EH (cell line): ENCODE measurements around the gene BLNK.
A peak's percentile ranks its signal among the peaks of the same experiment; 100 is the strongest.

Experiments
- DNase-seq: peaks from one replicate; pipeline ENCODE4 v3.0.0-alpha.2; 2015; ENCODE audit warnings: low read depth

BLNK gene

GRCh38 chr10:96261930-96262329, 9.4 kb downstream of the BLNK start:
- no peak for DNase-seq

GRCh38 chr10:96261132-96261531, 10.2 kb downstream of the BLNK start:
- DNase-seq, result no peak

DNA sequence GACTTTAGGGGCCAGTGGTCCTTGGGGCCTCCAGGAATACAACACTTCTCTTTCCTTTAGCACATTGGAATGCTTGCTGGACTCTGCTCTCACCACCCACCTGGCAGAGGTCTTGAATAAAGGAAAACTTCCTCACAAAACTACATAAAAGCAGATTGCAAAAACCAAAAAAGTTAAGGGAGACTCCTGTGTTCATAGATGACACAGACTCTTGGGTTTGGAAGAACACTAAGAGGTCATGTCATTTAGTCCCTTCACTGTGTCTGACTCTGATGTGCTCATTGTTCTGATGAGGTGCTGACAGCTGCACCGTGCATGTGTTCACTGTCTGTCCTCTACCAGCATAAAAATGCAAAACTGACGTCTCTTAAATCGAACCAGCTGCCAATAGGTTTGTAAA, 11.4 kb downstream of the BLNK start:
- no peak for DNase-seq

DNA sequence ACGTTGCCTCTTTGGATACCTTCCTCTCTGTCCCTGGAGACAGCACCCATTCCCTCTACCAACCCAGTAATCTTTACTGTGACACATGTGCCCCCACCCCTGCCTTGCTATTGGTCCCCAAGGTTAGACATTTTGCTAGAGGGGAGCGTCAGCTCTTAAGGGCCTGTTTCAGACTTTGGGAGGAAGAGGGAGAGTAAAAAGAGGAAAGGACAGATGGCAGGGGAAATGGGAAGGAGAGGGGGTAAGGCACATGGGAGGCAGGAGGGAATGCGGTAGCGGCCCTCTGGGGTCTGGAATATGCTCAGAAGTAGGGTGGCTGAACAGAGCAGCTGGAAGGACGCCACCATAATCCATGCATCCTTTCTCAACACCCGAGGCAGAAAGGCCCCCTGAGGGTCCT, 12.2 kb downstream of the BLNK start:
- no peak for DNase-seq

- no peak for DNase-seq
Measured at GRCh38 chr10:96257944-96258343, 13.4 kb downstream of the BLNK start.

DNA sequence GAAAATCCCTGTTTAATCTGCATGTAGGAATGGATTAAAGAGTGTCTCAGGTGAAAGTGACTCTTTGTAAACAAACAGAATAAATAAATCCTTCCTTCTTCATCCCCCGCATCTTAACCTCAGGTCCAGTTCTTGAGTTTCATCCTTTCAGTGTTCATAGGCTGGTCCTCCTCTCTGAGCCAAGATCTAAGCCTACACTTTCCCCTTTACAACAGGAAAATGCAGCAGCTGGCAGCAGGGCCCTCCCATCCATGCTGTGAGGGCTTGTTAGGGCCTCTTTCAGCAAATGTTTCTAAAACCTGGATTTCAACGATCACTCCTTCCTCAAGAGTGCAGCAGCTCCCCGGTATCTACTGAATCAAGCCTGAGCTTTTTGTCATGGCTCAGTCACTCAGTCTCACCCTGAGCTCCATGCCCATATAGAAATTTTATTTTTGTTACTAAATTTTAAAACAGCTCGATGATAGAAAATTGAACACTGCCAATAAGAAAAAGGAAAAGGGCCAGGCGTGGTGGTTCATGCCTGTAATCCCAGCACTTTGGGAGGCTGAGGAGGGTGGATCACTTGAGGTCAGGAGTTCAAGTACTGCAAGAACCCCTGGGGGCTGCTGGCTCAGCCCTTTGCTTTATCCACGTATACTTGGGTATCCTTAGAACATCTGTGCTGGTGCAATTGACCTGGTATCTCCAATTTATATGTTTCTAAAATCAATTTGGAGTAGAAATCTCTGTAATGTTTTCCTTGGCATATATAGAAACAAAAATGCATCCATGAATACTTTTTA, 15.6 kb downstream of the BLNK start:
- DNase-seq, result no peak

DNA sequence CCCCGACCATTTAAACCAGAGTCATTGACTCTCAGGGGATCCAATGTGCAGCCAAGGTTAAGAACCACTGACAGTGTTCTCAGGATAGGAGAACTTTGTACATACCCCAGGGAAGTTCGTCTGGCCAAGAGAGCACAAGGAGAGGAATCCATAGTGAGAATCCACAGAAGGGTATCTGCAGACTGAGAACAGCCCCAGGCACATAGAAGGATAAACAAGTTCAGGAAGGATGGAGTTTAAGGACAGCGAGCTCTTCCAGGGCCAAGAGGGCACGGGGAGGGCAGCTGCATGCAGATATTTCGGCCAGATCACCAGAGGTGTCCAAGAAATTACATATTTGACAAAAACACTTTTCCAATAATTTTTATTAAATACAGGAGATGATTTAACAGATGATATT, 16.4 kb downstream of the BLNK start:
- DNase-seq, result no peak

DNA sequence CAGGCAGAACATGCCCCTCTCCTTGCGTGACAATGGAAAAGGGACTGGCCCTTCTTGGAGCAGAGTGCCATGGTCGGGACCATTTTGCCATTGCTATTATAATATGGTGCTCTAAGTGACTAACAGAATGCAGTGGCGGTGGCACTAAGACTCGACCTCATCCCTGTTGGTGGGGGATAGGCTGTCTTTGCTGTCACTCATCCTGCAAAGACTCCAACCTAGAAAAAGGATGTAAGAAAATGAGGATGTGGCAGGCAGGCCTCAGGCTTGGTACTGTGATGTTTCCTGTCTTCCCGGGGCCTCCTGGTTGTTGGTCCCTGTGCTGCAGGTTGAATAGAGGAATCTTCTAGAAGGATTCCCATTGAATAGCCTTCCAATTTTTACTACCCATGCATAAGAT, 18.6 kb downstream of the BLNK start:
- no peak for DNase-seq

DNA sequence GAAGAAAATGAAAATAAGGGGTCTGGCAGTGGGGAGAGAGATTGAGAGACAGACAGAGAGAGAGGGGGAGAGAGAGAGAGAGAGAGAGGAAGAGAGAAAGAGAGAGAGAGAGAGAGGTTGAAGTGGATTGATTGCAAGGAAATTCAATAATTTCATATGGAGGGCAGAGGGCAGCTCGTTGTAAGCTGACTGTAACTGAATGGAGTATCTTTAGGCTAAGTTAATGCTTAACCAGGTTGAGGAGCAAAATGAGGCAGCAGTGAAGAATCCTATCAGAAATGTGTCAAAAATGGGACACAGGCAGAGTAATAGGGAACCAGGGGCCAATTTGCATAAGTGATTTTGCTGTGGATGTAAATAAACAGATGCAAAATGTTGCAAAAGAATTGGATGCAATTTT, 21.0 kb downstream of the BLNK start:
- DNase-seq, result no peak

GRCh38 chr10:96249264-96249663, 22.1 kb downstream of the BLNK start:
- DNase-seq, result no peak

DNA sequence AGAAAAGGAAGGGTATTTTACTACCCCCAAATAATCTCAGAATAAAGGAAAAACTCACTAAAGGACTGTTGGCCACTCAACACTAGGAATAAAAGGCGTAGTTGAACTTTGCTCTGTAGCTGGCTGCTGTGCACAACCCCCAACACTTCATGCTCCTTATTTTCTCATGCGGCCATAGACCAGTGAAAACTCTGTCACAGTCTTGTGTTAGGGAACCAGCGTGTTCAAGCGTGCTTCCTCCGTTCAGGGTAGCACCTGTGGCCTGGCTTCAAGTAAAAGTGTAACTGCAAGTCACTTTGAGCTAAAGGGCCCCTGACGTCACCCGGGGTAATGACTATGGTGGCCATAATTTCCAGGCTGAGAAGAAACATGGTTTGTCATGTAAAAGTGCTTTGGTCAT, 27.0 kb downstream of the BLNK start:
- DNase-seq, result no peak

GRCh38 chr10:96243296-96243695, 28.1 kb downstream of the BLNK start:
- no peak for DNase-seq

DNA sequence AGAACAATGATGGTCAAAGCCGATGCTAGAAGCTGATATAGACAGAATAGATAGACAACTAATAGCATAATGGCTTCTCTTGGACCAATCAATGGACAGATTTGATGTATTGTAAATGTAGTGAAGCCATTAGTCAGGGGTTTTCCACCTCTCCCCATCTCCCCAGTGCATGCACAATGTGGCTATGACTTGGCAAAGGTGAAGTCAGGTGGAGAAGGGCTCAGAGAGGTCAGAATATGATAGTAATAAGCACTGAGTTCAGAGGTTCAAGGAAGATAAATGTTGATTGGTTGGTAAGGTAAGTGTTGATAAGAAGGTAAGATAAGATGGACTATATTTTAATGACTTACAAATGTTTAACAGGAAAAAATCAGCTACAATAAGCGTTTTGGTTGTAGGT, 28.5 kb downstream of the BLNK start:
- DNase-seq, result no peak

GRCh38 chr10:96238646-96239623, 32.4 kb downstream of the BLNK start:
- DNase-seq, result no peak

DNA sequence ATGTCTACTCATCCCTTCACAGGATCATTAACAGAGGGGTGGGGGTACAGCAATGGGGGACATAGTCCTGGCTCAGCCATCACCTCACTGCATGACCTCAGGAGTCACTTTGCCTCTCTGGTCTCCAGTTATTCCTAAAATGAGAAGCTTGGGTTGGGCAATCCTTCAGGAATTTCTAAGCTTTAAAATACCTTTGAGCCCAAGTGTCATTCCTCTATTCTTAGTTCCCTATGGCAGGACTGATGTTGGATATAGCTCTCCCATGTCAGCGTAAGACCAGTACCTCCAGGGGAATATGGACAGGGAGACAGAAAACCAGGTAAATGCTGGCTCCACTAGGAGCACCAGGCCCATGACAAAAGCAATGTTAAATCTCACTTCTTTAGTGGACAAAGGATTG, 34.5 kb downstream of the BLNK start:
- DNase-seq, result no peak

- no peak for DNase-seq
Measured at GRCh38 chr10:96236090-96236478, 35.3 kb downstream of the BLNK start.

DNA sequence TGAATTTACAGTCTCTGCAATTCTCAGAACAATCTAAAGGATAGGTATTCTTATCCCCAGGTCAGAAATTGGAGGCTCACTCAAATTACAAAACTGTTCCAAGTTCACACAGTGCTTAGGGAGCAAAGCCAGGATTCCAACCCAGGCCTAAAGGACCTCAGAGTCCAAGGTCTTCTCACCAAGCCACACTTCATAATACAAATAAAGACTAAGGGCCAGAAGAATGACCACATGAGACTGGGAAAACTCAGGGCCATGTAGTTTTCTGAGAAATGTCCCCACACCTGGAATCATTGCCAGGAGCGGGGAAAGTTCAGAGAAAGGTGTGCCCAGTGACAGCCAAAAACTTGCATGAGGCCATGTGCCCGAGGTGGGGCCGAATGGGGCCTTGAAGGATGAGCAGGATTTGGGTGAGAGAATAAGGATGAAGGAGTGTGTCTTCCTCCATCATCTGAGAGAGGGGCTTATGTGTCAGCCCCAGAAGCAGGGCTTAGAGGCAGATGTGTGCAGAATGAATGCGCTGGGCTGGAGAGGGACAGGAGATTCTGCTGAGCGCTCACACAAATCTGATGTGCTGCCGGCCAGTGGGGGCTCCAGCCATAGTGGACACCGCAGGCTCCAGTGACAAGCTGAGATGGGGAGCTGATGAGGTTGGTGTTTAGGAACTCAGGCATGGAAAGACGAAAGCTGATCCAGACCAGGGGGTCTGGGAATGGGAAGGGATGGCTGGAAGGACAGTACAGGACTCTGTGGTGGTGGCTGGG, 35.9 kb downstream of the BLNK start:
- DNase-seq, result no peak

GRCh38 chr10:96233959-96234358, 37.4 kb downstream of the BLNK start:
- no peak for DNase-seq

DNA sequence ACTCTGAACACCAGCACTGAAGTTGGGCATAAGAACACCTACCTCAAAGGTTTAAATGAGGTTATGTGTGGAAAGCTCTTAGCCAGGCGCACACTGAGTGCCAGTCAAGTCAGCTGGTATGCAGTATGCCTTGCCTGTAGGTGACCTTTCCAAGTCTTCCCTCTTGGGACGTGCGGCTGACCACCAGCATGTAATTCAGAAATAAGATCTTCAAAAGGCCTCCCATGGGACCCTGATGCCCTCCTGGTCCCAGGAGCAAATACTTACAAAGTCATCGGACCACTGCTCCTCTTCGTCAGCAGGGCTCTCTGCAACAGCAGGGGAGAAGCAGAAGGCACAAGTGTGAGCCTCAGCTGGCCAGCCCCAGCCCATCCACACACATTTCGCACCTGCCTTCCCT, 40.8 kb downstream of the BLNK start:
- DNase-seq, result no peak

DNA sequence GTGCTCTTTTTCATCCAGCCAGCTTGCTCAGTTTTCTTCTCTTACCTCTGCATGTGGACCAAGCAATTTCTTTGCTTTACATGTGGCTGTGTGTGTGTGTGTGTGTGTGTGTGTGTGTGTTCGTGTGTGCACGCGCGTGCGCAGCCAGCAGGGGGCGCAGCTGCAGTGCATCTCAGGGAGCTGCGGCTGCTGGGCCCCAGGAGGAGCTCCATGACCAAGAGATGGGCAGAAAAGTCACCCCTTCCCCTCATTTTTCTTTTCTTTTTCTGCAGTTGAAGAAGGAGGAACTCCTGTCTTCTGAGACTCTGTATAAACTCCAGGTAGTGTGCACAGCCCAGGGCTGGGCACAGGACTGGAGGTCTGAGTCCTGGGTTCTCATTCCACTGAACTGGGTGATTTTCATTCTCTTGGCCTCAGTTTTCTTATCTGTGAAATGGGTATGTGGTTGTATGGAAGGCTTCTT, 41.8 kb downstream of the BLNK start:
- DNase-seq, result peak; percentile 56

- no peak for DNase-seq
Measured at GRCh38 chr10:96228408-96228994, 42.9 kb downstream of the BLNK start.

GRCh38 chr10:96227206-96227605, 44.2 kb downstream of the BLNK start:
- DNase-seq, result no peak
